Measurements from ENCODE around the gene MRPL16.

Gene MRPL16

GRCh38 chr11:59769828-59770227 is 40.8 kb downstream of the MRPL16 start:
- no peak for DNase-seq

- DNase-seq = no peak
Observed at GRCh38 chr11:59769111-59769510, 41.5 kb downstream of the MRPL16 start.

- DNase-seq = no peak
Observed at GRCh38 chr11:59767225-59767611, 43.4 kb downstream of the MRPL16 start.

GRCh38 chr11:59766542-59767224 is 43.9 kb downstream of the MRPL16 start:
- no peak for DNase-seq

GRCh38 chr11:59765068-59765735 is 45.4 kb downstream of the MRPL16 start:
- DNase-seq = no peak

- no peak for DNase-seq
Observed at GRCh38 chr11:59761993-59762392, 48.6 kb downstream of the MRPL16 start.

- no peak for DNase-seq
Observed at GRCh38 chr11:59760771-59761170, 49.8 kb downstream of the MRPL16 start.

GRCh38 chr11:59759900-59760299 is 50.7 kb downstream of the MRPL16 start:
- DNase-seq = no peak

GRCh38 chr11:59758401-59759037 is 52.1 kb downstream of the MRPL16 start:
- DNase-seq = no peak

- no peak for DNase-seq
Observed at GRCh38 chr11:59756845-59757244, 53.7 kb downstream of the MRPL16 start.

- no peak for DNase-seq
Observed at GRCh38 chr11:59756558-59756840, 54.1 kb downstream of the MRPL16 start.

All from stimulated activated naive CD4-positive, alpha-beta T cell treated with Interleukin-2 at 50 U/mL for 16 hours (primary cell).